Uterus (tissue), 4 donors: ENCODE measurements around the gene PSMD8. TPM values are rescaled to one million over a fixed set of nuclear protein-coding genes. Genes with fewer than 3 reads are reported as not detected.

ENCODE experiments used
- DNase-seq, 2 donors: peaks; one replicate each; pipeline ENCODE4 v3.0.0-alpha.2; 2019 to 2020
- H3K27ac ChIP-seq, 2 donors: fragments of 200-600 bp; sonication (generic); 1 replicate in 1 of 2; 2 replicates in 1 of 2; pipeline ENCODE4 v1.5.1; 2016 to 2018
- H3K27me3 ChIP-seq, 2 donors: fragments of 200-600 bp; sonication (generic); one replicate each; pipeline ENCODE4 v1.5.1; 2018 to 2019; ENCODE audit warnings: control low read depth in 1 of 2
- H3K36me3 ChIP-seq, 2 donors: fragments of 200-600 bp; sonication (generic); one replicate each; pipeline ENCODE4 v1.5.1; 2019; ENCODE audit warnings: control low read depth in 1 of 2
- H3K4me1 ChIP-seq, 2 donors: fragments of 200-600 bp; sonication (generic); one replicate each; pipeline ENCODE4 v1.5.1; 2018 to 2019; ENCODE audit warnings: control low read depth in 1 of 2
- H3K4me3 ChIP-seq, 2 donors: fragments of 200-600 bp; sonication (generic); 1 replicate in 1 of 2; 2 replicates in 1 of 2; pipeline ENCODE4 v1.5.1; 2018 to 2019; ENCODE audit warnings: mild to moderate bottlenecking in 1 of 2
- H3K9me3 ChIP-seq, 2 donors: fragments of 200-600 bp; sonication (generic); one replicate each; pipeline ENCODE4 v1.5.1; 2019; ENCODE audit warnings: control low read depth in 1 of 2
- CTCF ChIP-seq, 4 experiments: fragments of 200-600 bp in 2 of 4; fragments of 450-650 bp in 2 of 4; sonication (generic) in 2 of 4; IDR thresholded peaks; one replicate each; pipeline ENCODE4 v1.5.1; 2016 to 2019; ENCODE audit warnings: antibody characterized with exemption in 4 of 4, mild to moderate bottlenecking in 2 of 4, moderate library complexity in 1 of 4
- POLR2A ChIP-seq, 2 donors: fragments of 450-650 bp; IDR thresholded peaks; one replicate each; pipeline ENCODE4 v1.6.1; 2016; ENCODE audit warnings: antibody characterized with exemption in 2 of 2, mild to moderate bottlenecking in 1 of 2, moderate library complexity in 1 of 2
- intact Hi-C: fragments of 100-400 bp; cut with DNase I; formaldehyde crosslinking; loops from one replicate; pipeline ENCODE4 v1.15.1; 2023; ENCODE audit warnings: low total_unique reads
- total RNA-seq, 4 donors: library from RNA; depleted of rRNA in 3 of 4; stranded (reverse); fragments of >200 nt in 3 of 4; gene quantifications; one replicate each; pipeline versions ENCODE4 v1.1.0 to v1.2.4, GENCODE V29; 2014 to 2023
- donor health status: DM: yes; HTN: yes; CAD: no.

PSMD8 gene
- total RNA-seq, 4 donors from 2014 or later = 67.4 to 156 (median 128) TPM

- intact Hi-C loops = no loop called here
- peaks cover 0 to 8% of the 10 kb centered on the region in 2 donors for H3K27me3 ChIP-seq
- H3K4me1 ChIP-seq = no peaks in the 10 kb centered on the region
These were observed 54.9 kb downstream of the PSMD8 start for GRCh38 chr19:38429055-38429810.

GRCh38 chr19:38429811-38430156 is 55.4 kb downstream of the PSMD8 start:
- intact Hi-C loops = no loop called here

More at GRCh38 chr19:38429055-38429810, 54.9 kb downstream of the PSMD8 start:
- TF ChIP-seq POLR2A (IDR thresholded peaks at IDR 0.05) (no peak), CTCF (IDR thresholded peaks at IDR 0.05) (no peak)
- no peak for DNase-seq
- Histone ChIP-seq H3K36me3 (no peaks in the 10 kb centered on the region), H3K4me3 (no peak overlapping the region), H3K9me3 (no peaks in the 10 kb centered on the region), H3K27ac (no peak overlapping the region)

GRCh38 chr19:38430931-38431330 is 56.6 kb downstream of the PSMD8 start:
- DNase-seq = no peak
- Histone ChIP-seq H3K4me3 (no peak overlapping the region), H3K36me3 (no peaks in the 10 kb centered on the region), H3K9me3 (no peaks in the 10 kb centered on the region), H3K27me3 (peaks cover 0 to 21% of the 10 kb centered on the region in 2 donors), H3K27ac (no peak overlapping the region), H3K4me1 (no peaks in the 10 kb centered on the region)
- no peak for TF ChIP-seq POLR2A (IDR thresholded peaks at IDR 0.05)
- intact Hi-C loops = no loop called here

More at GRCh38 chr19:38429811-38430156, 55.4 kb downstream of the PSMD8 start:
- no peak overlapping the region for H3K27ac ChIP-seq
- no peaks in the 10 kb centered on the region for H3K4me1 ChIP-seq
- H3K36me3 ChIP-seq = no peaks in the 10 kb centered on the region
- no peak for DNase-seq
- H3K27me3 ChIP-seq = peaks cover 0 to 14% of the 10 kb centered on the region in 2 donors
- H3K9me3 ChIP-seq = no peaks in the 10 kb centered on the region
- H3K4me3 ChIP-seq = no peak overlapping the region
- TF ChIP-seq CTCF (IDR thresholded peaks at IDR 0.05) = no peak

DNA sequence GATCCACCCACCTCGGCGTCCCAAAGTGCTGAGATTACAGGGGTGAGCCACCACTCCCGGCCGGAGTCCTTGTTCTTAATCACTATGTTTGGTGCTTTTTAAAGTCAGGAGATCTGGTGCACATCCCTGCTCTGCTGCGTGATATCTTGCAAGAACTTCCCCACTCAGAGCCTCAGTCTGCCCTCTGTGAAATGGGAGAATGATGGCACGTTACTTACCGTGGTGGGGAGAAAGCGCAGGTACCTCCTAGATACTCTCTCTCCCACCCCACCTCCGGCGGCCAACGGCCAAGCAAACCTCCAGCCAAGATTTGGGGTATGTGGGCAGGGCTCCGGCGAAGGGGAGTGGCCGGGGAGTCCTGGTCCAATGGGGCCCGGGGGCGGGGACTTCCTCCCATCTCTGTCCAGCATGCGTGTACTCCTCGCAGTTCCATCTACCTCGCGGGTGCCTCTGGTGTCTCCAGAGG is 58.9 kb downstream of the PSMD8 start, which contains the start of gene RYR1:
Gene RYR1 (plus strand): TSS at position 424 of the 466 bp plus-strand sequence. CDS start 139 bp downstream, outside the sequence.
- intact Hi-C loops = no loop called here
- DNase-seq = no peak

More for the DNA sequence above, 58.9 kb downstream of the PSMD8 start, which contains the start of gene RYR1:
- H3K27ac ChIP-seq = no peak within 1 kb of the TSS
- no peak within 1 kb of the TSS for H3K4me3 ChIP-seq
- H3K27me3 ChIP-seq = peaks cover 0 to 21% of the 10 kb centered on the region in 2 donors
- H3K4me1 ChIP-seq = no peaks in the 10 kb centered on the region
- no peaks in the 10 kb centered on the region for H3K36me3 ChIP-seq
- no peaks in the 10 kb centered on the region for H3K9me3 ChIP-seq
- TF ChIP-seq CTCF (IDR thresholded peaks at IDR 0.05) = no peak
- TF ChIP-seq POLR2A (IDR thresholded peaks at IDR 0.05) = no peak

Other genes starting within 250 kb of the PSMD8 start
- gene DPF1, start 150.3 kb upstream of the PSMD8 start, total RNA-seq = 1 to 10 TPM in 1 of 4 donors, under 1 TPM in 1, not detected in 2; 0.85 to 4.2 TPM
- gene PPP1R14A, start 118.2 kb upstream of the PSMD8 start, total RNA-seq = 100 to 1,000 TPM in 3 of 4 donors, 1 to 10 TPM in 1; 9.3 to 225 (median 172) TPM
- 10 to 100 TPM; 11.8 to 72.8 (median 29.4) TPM for gene SPINT2, start 110.0 kb upstream of the PSMD8 start, total RNA-seq
- gene C19orf33, start 70.3 kb upstream of the PSMD8 start, total RNA-seq = 10 to 100 TPM in 1 of 4 donors, 1 to 10 TPM in 2, not detected in 1; 2.9 to 15.3 (median 4.1) TPM
- 10 to 100 TPM in 3 of 4 donors, 1 to 10 TPM in 1; 6.4 to 31.7 (median 21.5) TPM for gene YIF1B, start 58.6 kb upstream of the PSMD8 start, total RNA-seq
- gene KCNK6, start 54.7 kb upstream of the PSMD8 start, total RNA-seq = 10 to 100 TPM in 1 of 4 donors, 1 to 10 TPM in 2, under 1 TPM in 1; 0.59 to 60.6 (median 4.3) TPM
- gene CATSPERG, start 38.7 kb upstream of the PSMD8 start, total RNA-seq = 10 to 100 TPM in 3 of 4 donors, not detected in 1; 10.6 to 95.3 (median 19.3) TPM
- gene GGN, start 13.5 kb downstream of the PSMD8 start, total RNA-seq = under 1 TPM in 1 of 4 donors, not detected in 3; 0.82 TPM
- 1 to 10 TPM in 1 of 4 donors, under 1 TPM in 1, not detected in 2; 0.88 to 5.7 TPM for gene SPRED3, start 14.1 kb downstream of the PSMD8 start, total RNA-seq
- gene FAM98C, start 28.5 kb downstream of the PSMD8 start, total RNA-seq = 10 to 100 TPM in 2 of 4 donors, 1 to 10 TPM in 2; 2.1 to 21.1 (median 11.7) TPM
- 1 to 10 TPM in 2 of 4 donors, under 1 TPM in 1, not detected in 1; under 0.01 to 2.0 (median 1.5) TPM for gene RASGRP4, start 51.6 kb downstream of the PSMD8 start, total RNA-seq
- gene RYR1, start 59.1 kb downstream of the PSMD8 start, total RNA-seq = 1 to 10 TPM in 2 of 4 donors, under 1 TPM in 1, not detected in 1; under 0.01 to 6.2 (median 3.5) TPM
- 1 to 10 TPM in 2 of 4 donors, under 1 TPM in 1, not detected in 1; 0.55 to 4.5 (median 3.6) TPM for gene MAP4K1, start 243.4 kb downstream of the PSMD8 start, total RNA-seq
- gene EIF3K, start 244.6 kb downstream of the PSMD8 start, total RNA-seq = 100 to 1,000 TPM; 211 to 441 (median 246) TPM